Heart left ventricle (tissue), 16 donors: ENCODE measurements around the gene AKAP12. TPM values are rescaled to one million over a fixed set of nuclear protein-coding genes. Genes with fewer than 3 reads are reported as not detected.

ENCODE experiments used
- ATAC-seq, 4 donors: fragments of 200-7000 bp; cut with Tn5 transposase; one replicate each; pipeline ENCODE4 v1.9.1; 2020 to 2022; ENCODE audit warnings: moderate library complexity in 4 of 4, mild to moderate bottlenecking in 3 of 4, moderate number of reproducible peaks in 1 of 4
- DNase-seq, 5 donors: peaks; one replicate each; pipeline ENCODE4 v3.0.0-alpha.2; 2020
- H3K27ac ChIP-seq, 12 donors: fragments of 200-600 bp; sonication (generic) in 4 of 12; one replicate each; pipeline versions ENCODE4 v1.5.0 to v1.8.0; 2016 to 2022; ENCODE audit warnings: mild to moderate bottlenecking in 2 of 12
- H3K27me3 ChIP-seq, 9 donors: fragments of 200-600 bp; sonication (generic) in 2 of 9; one replicate each; pipeline versions ENCODE4 v1.5.1 to v1.8.0; 2016 to 2022; ENCODE audit warnings: mild to moderate bottlenecking in 3 of 9
- H3K36me3 ChIP-seq, 9 donors: fragments of 200-600 bp; sonication (generic) in 2 of 9; one replicate each; pipeline versions ENCODE4 v1.5.0 to v1.8.0; 2018 to 2022; ENCODE audit warnings: mild to moderate bottlenecking in 2 of 9
- H3K4me1 ChIP-seq, 12 donors: fragments of 200-600 bp; sonication (generic) in 4 of 12; one replicate each; pipeline versions ENCODE4 v1.5.0 to v1.8.0; 2016 to 2022; ENCODE audit warnings: mild to moderate bottlenecking in 3 of 12
- H3K4me3 ChIP-seq, 12 donors: fragments of 200-600 bp; sonication (generic) in 4 of 12; one replicate each; pipeline versions ENCODE4 v1.5.0 to v1.8.0; 2017 to 2022; ENCODE audit warnings: mild to moderate bottlenecking in 9 of 12, moderate library complexity in 4 of 12
- H3K9me3 ChIP-seq, 12 donors: fragments of 200-600 bp; sonication (generic) in 4 of 12; one replicate each; pipeline versions ENCODE4 v1.5.0 to v1.8.0; 2016 to 2022; ENCODE audit warnings: mild to moderate bottlenecking in 1 of 12
- CTCF ChIP-seq, 12 donors: fragments of 200-600 bp; sonication (generic) in 4 of 12; IDR thresholded peaks; one replicate each; pipeline versions ENCODE4 v1.5.0 to v1.8.0; 2018 to 2022; ENCODE audit warnings: antibody characterized with exemption in 12 of 12, mild to moderate bottlenecking in 5 of 12
- POLR2A ChIP-seq, 2 donors: fragments of 450-650 bp; IDR thresholded peaks; one replicate each; pipeline ENCODE4 v1.6.1; 2017; ENCODE audit warnings: antibody characterized with exemption in 2 of 2, mild to moderate bottlenecking in 2 of 2, moderate library complexity in 2 of 2
- WGBS, 4 donors: extraction: QIAGEN DNeasy Blood & Tissue Kit in 2 of 4; methylation state at CpG; one replicate each; pipeline versions ENCODE4 v1.1.5 to v1.1.7; 2013 to 2018; 5-methylcytosine and 5-hydroxymethylcytosine counted together
- intact Hi-C, 10 donors: fragments of 100-400 bp; cut with DNase I; formaldehyde crosslinking; loops; one replicate each; pipeline versions ENCODE4 v1.11.1 to v1.14.2; 2022
- polyA plus RNA-seq, 2 donors: library from polyadenylated mRNA; stranded (reverse); fragments of 200-250 nt; gene quantifications; one replicate each; pipeline ENCODE4 v1.2.3, GENCODE V29; 2013
- total RNA-seq, 9 donors: library from RNA; depleted of rRNA in 2 of 9; stranded (reverse); fragments of >200 nt in 2 of 9; fragmentation: NEBNext Ultra II Directional in 3 of 9; extraction: Animal tissue kit (Norgen Biotek cat#: 25700) in 3 of 9; gene quantifications; one replicate each; pipeline versions ENCODE4 v1.1.0 to v1.2.4, GENCODE V29; 2016 to 2023
- donor health status: ischemic (EF 13 %, LVEDD 7.1; RV severe dilation, severe dysfunction).
- donor health status: healthy with polysubstance abuse.
- donor health status: DM: no; HTN: yes; CAD: no.
- donor health status: DM: no; HTN: no; CAD: no.
- donor health status: ischemic (EF 25% LVEDD 6.9; RV normal size, moderate dysfunction).
- donor health status: ischemic (EF 25% LVEDD 5.7; RV mildly dilated, moderate dysfunction).
- donor health status: healthy.
- donor health status: DM: yes; HTN: yes; CAD: no.
- donor health status: ischemic (EF 35%, LVEDD 5.7; RV mildly dilated, moderate dysfunction).
- donor health status: nonischemic (EF 11% LVEDD 7.7; RV severe dilation, severe dysfunction).
- donor health status: DM: yes; HTN: yes; CAD: no.
- donor health status: PGD.
- donor health status: ischemic (EF 29% LVEDD 5.4; RV normal size, mild dysfunction).
- donor health status: nonischemic (EF 23%, LVEDD 6.1; RV moderate dilation, normal function).

AKAP12 gene
- total and polyA plus RNA-seq, 11 donors, result 3.7 to 33.5 (median 13.8) TPM

GRCh38 chr6:151228788-151229400 lies 10.9 kb upstream of the AKAP12 start:
- no peak overlapping the region for H3K27ac ChIP-seq
- WGBS, 4 donors, result 95 to 96% (median 96%) methylated on average over 3 of the region's 3 CpGs
- intact Hi-C loops, result no loop called here
- H3K4me1 ChIP-seq, result no peaks in the 10 kb centered on the region
- DNase-seq, result no peak
- no peaks in the 10 kb centered on the region for H3K27me3 ChIP-seq
- no peak overlapping the region for H3K4me3 ChIP-seq
- no peaks in the 10 kb centered on the region for H3K9me3 ChIP-seq
- TF ChIP-seq POLR2A (IDR thresholded peaks at IDR 0.05) (no peak), CTCF (IDR thresholded peaks at IDR 0.05) (no peak)
- ATAC-seq, result no peak
- H3K36me3 ChIP-seq, result no peaks in the 10 kb centered on the region

GRCh38 chr6:151229401-151230276 lies 10.1 kb upstream of the AKAP12 start:
- intact Hi-C loops, result no loop called here
- H3K36me3 ChIP-seq, result no peaks in the 10 kb centered on the region
- ATAC-seq, result no peak
- WGBS, 4 donors, result 86 to 90% (median 89%) methylated on average over 11 of the region's 11 CpGs
- DNase-seq, result no peak
- H3K27ac ChIP-seq, result no peak overlapping the region
- H3K4me3 ChIP-seq, result no peak overlapping the region
- no peak for TF ChIP-seq CTCF (IDR thresholded peaks at IDR 0.05)
- TF ChIP-seq POLR2A (IDR thresholded peaks at IDR 0.05), result no peak
- H3K27me3 ChIP-seq, result no peaks in the 10 kb centered on the region
- H3K4me1 ChIP-seq, result no peaks in the 10 kb centered on the region
- H3K9me3 ChIP-seq, result no peaks in the 10 kb centered on the region

- intact Hi-C loops, result no loop called here
- no peaks in the 10 kb centered on the region for H3K36me3 ChIP-seq
- TF ChIP-seq POLR2A (IDR thresholded peaks at IDR 0.05) (no peak), CTCF (IDR thresholded peaks at IDR 0.05) (no peak)
- no peak for DNase-seq
- H3K27me3 ChIP-seq, result no peaks in the 10 kb centered on the region
- 95 to 100% (median 98%) methylated on average over 2 to 4 of the region's 4 CpGs for WGBS, 4 donors
- H3K4me1 ChIP-seq, result no peaks in the 10 kb centered on the region
- no peak for ATAC-seq
- H3K4me3 ChIP-seq, result no peak overlapping the region
- H3K9me3 ChIP-seq, result no peaks in the 10 kb centered on the region
- no peak overlapping the region for H3K27ac ChIP-seq
These were observed 9.5 kb upstream of the AKAP12 start for GRCh38 chr6:151230277-151230577.

GRCh38 chr6:151232899-151233298 lies 6.9 kb upstream of the AKAP12 start:
- no peaks in the 10 kb centered on the region for H3K27me3 ChIP-seq
- H3K9me3 ChIP-seq, result no peaks in the 10 kb centered on the region
- H3K4me1 ChIP-seq, result no peaks in the 10 kb centered on the region
- no peaks in the 10 kb centered on the region for H3K36me3 ChIP-seq
- intact Hi-C loops, result no loop called here
- WGBS, 4 donors, result 56 to 85% (median 81%) methylated on average over 1 of the region's 1 CpG
- ATAC-seq (no peak), DNase-seq (no peak)
- no peak for TF ChIP-seq CTCF (IDR thresholded peaks at IDR 0.05)
- no peak for TF ChIP-seq POLR2A (IDR thresholded peaks at IDR 0.05)
- no peak overlapping the region for H3K27ac ChIP-seq
- H3K4me3 ChIP-seq, result no peak overlapping the region
